GM10248 (cell line): ENCODE measurements around the gene SH3GL3.

Source experiments
- CTCF ChIA-PET: fragments of 300-600 bp; sonication (Branson Sonifier 250); formaldehyde crosslinking; extraction: SDS; loops from one replicate; lab custom pipeline; 2021; ENCODE audit warnings: antibody characterized with exemption; lab: Yijun Ruan, JAX
- POLR2A ChIA-PET: fragments of 350-650 bp; sonication (Branson Sonifier 250); formaldehyde crosslinking; extraction: SDS; loops from one replicate; lab custom pipeline; 2020; ENCODE audit warnings: antibody characterized with exemption; lab: Yijun Ruan, JAX
- DNase-seq: peaks from one replicate; pipeline ENCODE4 v3.0.0; 2012; ENCODE audit errors: extremely low spot score
- TF ChIP-seq, protein P1 (sequence below): IDR thresholded peaks from 2 replicates; pipeline ENCODE4 v1.5.1; 2012; ENCODE audit warnings: mild to moderate bottlenecking, low read depth; ENCODE audit errors: extremely low read depth, missing control alignments, control extremely low read depth

The SH3GL3 gene

DNA sequence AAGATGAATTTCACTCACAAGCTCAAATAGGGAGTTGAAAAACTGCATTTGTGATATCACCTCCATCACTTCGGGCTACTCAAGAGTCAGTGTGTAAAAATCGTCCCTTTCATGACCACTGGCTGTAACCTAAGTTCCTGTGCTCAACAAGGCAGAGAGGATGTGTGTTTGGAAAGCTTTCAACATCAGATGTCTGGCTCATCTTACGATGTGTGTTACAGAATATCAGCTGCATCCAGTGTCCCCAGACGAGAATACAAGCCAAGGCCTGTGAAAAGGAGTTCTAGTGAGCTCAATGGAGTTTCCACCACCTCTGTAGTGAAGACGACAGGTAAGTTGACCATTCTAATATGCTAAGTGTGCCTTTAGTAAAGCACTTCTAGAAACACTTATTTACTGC is 141.3 kb downstream of the SH3GL3 start:
- DNase-seq = no peak
- TF ChIP-seq, protein P1, sequence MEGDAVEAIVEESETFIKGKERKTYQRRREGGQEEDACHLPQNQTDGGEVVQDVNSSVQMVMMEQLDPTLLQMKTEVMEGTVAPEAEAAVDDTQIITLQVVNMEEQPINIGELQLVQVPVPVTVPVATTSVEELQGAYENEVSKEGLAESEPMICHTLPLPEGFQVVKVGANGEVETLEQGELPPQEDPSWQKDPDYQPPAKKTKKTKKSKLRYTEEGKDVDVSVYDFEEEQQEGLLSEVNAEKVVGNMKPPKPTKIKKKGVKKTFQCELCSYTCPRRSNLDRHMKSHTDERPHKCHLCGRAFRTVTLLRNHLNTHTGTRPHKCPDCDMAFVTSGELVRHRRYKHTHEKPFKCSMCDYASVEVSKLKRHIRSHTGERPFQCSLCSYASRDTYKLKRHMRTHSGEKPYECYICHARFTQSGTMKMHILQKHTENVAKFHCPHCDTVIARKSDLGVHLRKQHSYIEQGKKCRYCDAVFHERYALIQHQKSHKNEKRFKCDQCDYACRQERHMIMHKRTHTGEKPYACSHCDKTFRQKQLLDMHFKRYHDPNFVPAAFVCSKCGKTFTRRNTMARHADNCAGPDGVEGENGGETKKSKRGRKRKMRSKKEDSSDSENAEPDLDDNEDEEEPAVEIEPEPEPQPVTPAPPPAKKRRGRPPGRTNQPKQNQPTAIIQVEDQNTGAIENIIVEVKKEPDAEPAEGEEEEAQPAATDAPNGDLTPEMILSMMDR = no peak
- POLR2A ChIA-PET = no interaction called here
- CTCF ChIA-PET = no interaction called here

DNA sequence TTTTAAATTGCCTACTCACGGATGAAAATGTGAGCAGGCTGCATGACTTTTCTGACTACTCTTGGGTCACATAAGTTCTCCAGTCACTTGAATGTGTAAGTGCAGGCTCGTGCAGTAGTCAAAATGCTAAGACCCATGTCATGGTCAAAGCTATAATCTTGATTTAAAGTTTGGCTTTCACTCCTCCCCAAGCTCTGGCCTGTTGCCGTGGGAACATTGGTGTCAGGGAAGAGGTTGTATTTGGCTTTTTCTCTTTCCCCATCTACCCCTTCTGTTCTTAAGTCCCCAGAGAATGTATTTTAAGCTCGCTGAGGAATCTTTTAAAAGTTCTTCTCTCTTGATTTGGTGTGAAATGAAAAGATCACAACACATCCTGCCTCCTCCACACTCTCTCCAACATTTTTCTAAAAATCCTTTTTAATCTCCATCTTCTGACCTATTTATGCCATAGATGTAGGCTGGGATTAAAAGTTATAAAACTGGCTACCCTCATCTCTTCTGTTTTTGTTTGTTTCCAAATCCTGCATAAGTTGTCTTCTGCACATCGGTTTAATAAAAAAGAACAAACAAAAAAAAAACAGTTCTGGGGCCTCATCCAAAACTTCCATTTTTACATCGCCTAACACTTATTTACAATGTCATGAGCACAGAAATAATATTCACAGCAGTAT is 145.4 kb downstream of the SH3GL3 start:
- POLR2A ChIA-PET = no interaction called here
- CTCF ChIA-PET = interaction anchor here (2.1 kb wide), 1 partner anchor 21 kb away, joined by 6 read pairs; no protein-coding TSS in a partner anchor
- no peak for DNase-seq
- TF ChIP-seq, protein P1 = no peak

DNA sequence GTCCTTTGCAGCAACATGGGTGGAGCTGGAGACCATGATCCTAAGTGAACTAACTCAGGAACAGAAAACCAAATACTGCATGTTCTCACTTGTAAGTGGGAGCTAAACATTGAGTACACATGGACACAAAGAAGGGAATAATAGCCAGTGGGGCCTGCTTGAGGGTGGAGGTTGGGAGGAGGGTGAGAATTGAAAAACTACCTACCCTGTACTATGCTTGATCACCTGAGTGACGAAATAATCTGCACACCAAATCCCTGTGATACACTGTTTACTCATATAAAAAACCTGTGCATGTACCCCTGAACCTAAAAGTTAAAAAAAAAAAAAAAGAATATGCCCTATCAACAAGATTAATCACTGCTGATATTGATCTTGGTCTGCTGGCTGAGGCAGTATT is 148.1 kb downstream of the SH3GL3 start:
- ChIA-PET CTCF (no interaction called here), POLR2A (no interaction called here)
- TF ChIP-seq, protein P1 = no peak
- no peak for DNase-seq

DNA sequence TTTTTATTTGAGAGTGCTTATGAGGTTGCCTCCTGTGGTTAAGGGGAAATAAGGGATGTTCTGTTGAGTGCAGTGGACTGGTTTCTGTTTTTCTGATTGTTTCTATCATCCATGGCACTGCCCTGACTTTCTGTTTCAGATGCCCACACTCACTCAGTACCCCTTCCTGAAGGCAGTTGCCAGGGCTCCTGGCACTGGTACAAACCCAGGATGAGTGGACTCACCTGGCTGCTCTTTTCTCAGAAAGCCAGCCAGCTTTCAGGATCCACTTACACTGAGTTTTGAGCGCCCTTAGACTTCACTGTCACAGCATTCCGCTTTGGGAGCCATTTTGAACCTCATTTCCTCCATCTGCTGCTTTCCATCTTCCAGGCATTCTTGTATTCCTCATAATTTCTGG is 150.9 kb downstream of the SH3GL3 start:
- TF ChIP-seq, protein P1 = no peak
- POLR2A ChIA-PET = no interaction called here
- CTCF ChIA-PET = no interaction called here
- DNase-seq = no peak

DNA sequence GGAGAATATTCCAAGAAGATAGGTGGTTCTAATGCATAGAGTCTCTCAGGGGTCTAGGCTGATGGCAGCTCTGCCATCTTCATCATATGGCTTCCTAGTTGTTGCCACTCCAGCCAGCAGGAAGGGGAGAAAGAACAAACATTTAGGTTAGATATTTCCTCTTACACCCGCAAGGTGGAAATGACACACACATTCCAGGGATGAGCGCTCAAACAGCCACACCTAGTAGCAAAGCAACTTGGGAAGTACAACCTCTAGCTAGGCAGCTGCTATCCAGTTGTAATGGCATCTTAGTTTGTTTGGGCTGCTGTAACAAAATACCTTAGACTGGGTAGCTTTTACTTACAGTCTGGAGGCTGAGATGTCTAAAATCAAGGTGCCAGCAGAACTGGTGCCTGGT is 154.9 kb downstream of the SH3GL3 start:
- CTCF ChIA-PET = interaction anchor here (0.6 kb wide), 1 partner anchor 10 kb away, joined by 4 read pairs; no protein-coding TSS in a partner anchor
- POLR2A ChIA-PET = no interaction called here

DNA sequence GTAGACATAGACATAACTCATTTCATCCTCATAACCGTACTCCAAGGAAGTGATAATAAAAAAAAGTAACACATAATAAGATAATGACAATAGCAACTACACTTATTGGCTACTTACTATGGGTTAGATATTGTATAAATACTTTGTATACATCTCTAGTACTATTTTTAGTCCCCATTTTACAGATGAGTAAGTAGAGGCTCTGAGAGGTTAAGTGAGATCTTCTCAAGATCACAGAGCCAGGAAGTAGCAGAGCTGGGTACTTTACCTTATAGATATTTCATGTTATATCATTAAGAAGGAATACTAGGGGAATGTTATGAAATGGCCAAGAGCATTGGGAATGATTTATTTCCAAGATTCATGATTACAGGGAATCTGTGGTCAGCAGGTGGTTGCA is 157.4 kb downstream of the SH3GL3 start:
- ChIA-PET CTCF (no interaction called here), POLR2A (no interaction called here)
- TF ChIP-seq, protein P1 = no peak
- no peak for DNase-seq

More for the DNA sequence above, 154.9 kb downstream of the SH3GL3 start:
- no peak for DNase-seq
- TF ChIP-seq, protein P1 = no peak
